T-helper 2 cell treated with Interferon-gamma antibody and Interleukin-4, amounts not matched to agents 5 μg/mL and 100 μg/mL, for 36 hours (primary cell): ENCODE data around the gene LDLRAD4.
A peak's percentile ranks its signal among the peaks of the same experiment; 100 is the strongest.

Experiments
- DNase-seq: peaks from one replicate; pipeline ENCODE4 v3.0.0; 2021; ENCODE audit warnings: low spot score
- H3K27ac Mint-ChIP-seq: one replicate; pipeline ENCODE4 v1.8.0; 2021; ENCODE audit warnings: mild to moderate bottlenecking, mixed read lengths
- H3K27me3 Mint-ChIP-seq: one replicate; pipeline ENCODE4 v1.8.0; 2021; ENCODE audit warnings: low read depth, mixed read lengths
- H3K36me3 Mint-ChIP-seq: one replicate; pipeline ENCODE4 v1.8.0; 2021; ENCODE audit warnings: low read depth, mixed read lengths
- H3K4me1 Mint-ChIP-seq: one replicate; pipeline ENCODE4 v1.8.0; 2021; ENCODE audit warnings: low read depth, mixed read lengths
- H3K4me3 Mint-ChIP-seq: one replicate; pipeline ENCODE4 v1.8.0; 2022; ENCODE audit warnings: mild to moderate bottlenecking, moderate library complexity, mixed read lengths
- H3K9me3 Mint-ChIP-seq: one replicate; pipeline ENCODE4 v1.8.0; 2021; ENCODE audit warnings: mixed read lengths

Gene LDLRAD4

GRCh38 chr18:13422541-13423147 lies 204.1 kb downstream of the LDLRAD4 start:
- no peak overlapping the region for H3K4me3 Mint-ChIP-seq
- H3K4me1 Mint-ChIP-seq = peaks cover 39% of the 10 kb centered on the region
- H3K27me3 Mint-ChIP-seq = no peaks in the 10 kb centered on the region
- H3K9me3 Mint-ChIP-seq = no peaks in the 10 kb centered on the region
- no peak for DNase-seq
- H3K27ac Mint-ChIP-seq = peak overlapping the region; percentile 81
- H3K36me3 Mint-ChIP-seq = peaks cover 1% of the 10 kb centered on the region

GRCh38 chr18:13423352-13423751 lies 204.8 kb downstream of the LDLRAD4 start:
- Mint-ChIP-seq H3K4me1 (peaks cover 44% of the 10 kb centered on the region), H3K27me3 (no peaks in the 10 kb centered on the region), H3K9me3 (no peaks in the 10 kb centered on the region), H3K36me3 (peaks cover 1% of the 10 kb centered on the region), H3K4me3 (no peak overlapping the region), H3K27ac (no peak overlapping the region)
- no peak for DNase-seq

GRCh38 chr18:13424363-13424762 lies 205.8 kb downstream of the LDLRAD4 start:
- no peak for DNase-seq
- peaks cover 1% of the 10 kb centered on the region for H3K36me3 Mint-ChIP-seq
- no peak overlapping the region for H3K4me3 Mint-ChIP-seq
- H3K27ac Mint-ChIP-seq = no peak overlapping the region
- H3K9me3 Mint-ChIP-seq = no peaks in the 10 kb centered on the region
- no peaks in the 10 kb centered on the region for H3K27me3 Mint-ChIP-seq
- peaks cover 52% of the 10 kb centered on the region for H3K4me1 Mint-ChIP-seq

GRCh38 chr18:13425357-13426091 lies 207.0 kb downstream of the LDLRAD4 start:
- peaks cover 52% of the 10 kb centered on the region for H3K4me1 Mint-ChIP-seq
- H3K9me3 Mint-ChIP-seq = no peaks in the 10 kb centered on the region
- H3K27ac Mint-ChIP-seq = no peak overlapping the region
- no peak for DNase-seq
- H3K4me3 Mint-ChIP-seq = peak overlapping the region; percentile 32
- H3K27me3 Mint-ChIP-seq = no peaks in the 10 kb centered on the region
- peaks cover 1% of the 10 kb centered on the region for H3K36me3 Mint-ChIP-seq

- H3K9me3 Mint-ChIP-seq = no peaks in the 10 kb centered on the region
- H3K4me3 Mint-ChIP-seq = no peak overlapping the region
- H3K27ac Mint-ChIP-seq = no peak overlapping the region
- H3K27me3 Mint-ChIP-seq = no peaks in the 10 kb centered on the region
- DNase-seq = no peak
- peaks cover 1% of the 10 kb centered on the region for H3K36me3 Mint-ChIP-seq
- H3K4me1 Mint-ChIP-seq = peaks cover 41% of the 10 kb centered on the region
Measured at GRCh38 chr18:13427354-13427753, 208.8 kb downstream of the LDLRAD4 start.

GRCh38 chr18:13428319-13428718 lies 209.8 kb downstream of the LDLRAD4 start:
- Mint-ChIP-seq H3K4me1 (peaks cover 36% of the 10 kb centered on the region), H3K36me3 (no peaks in the 10 kb centered on the region), H3K27ac (peak overlapping the region; percentile 38), H3K27me3 (no peaks in the 10 kb centered on the region), H3K9me3 (no peaks in the 10 kb centered on the region), H3K4me3 (no peak overlapping the region)
- no peak for DNase-seq

GRCh38 chr18:13429016-13429415 lies 210.5 kb downstream of the LDLRAD4 start:
- Mint-ChIP-seq H3K27me3 (no peaks in the 10 kb centered on the region), H3K4me1 (peaks cover 40% of the 10 kb centered on the region), H3K36me3 (no peaks in the 10 kb centered on the region), H3K9me3 (no peaks in the 10 kb centered on the region), H3K4me3 (no peak overlapping the region), H3K27ac (no peak overlapping the region)
- DNase-seq = no peak

- Mint-ChIP-seq H3K9me3 (no peaks in the 10 kb centered on the region), H3K27me3 (no peaks in the 10 kb centered on the region), H3K36me3 (no peaks in the 10 kb centered on the region), H3K4me3 (no peak overlapping the region), H3K27ac (no peak overlapping the region), H3K4me1 (peaks cover 35% of the 10 kb centered on the region)
- no peak for DNase-seq
Measured at GRCh38 chr18:13429884-13430510, 211.4 kb downstream of the LDLRAD4 start.

- H3K9me3 Mint-ChIP-seq = no peaks in the 10 kb centered on the region
- no peaks in the 10 kb centered on the region for H3K36me3 Mint-ChIP-seq
- H3K4me3 Mint-ChIP-seq = no peak overlapping the region
- no peak overlapping the region for H3K27ac Mint-ChIP-seq
- peaks cover 32% of the 10 kb centered on the region for H3K4me1 Mint-ChIP-seq
- H3K27me3 Mint-ChIP-seq = no peaks in the 10 kb centered on the region
- no peak for DNase-seq
Measured at GRCh38 chr18:13430663-13431062, 212.1 kb downstream of the LDLRAD4 start.

- DNase-seq = no peak
- H3K4me3 Mint-ChIP-seq = no peak overlapping the region
- no peaks in the 10 kb centered on the region for H3K9me3 Mint-ChIP-seq
- no peaks in the 10 kb centered on the region for H3K36me3 Mint-ChIP-seq
- no peaks in the 10 kb centered on the region for H3K27me3 Mint-ChIP-seq
- H3K4me1 Mint-ChIP-seq = peaks cover 37% of the 10 kb centered on the region
- H3K27ac Mint-ChIP-seq = no peak overlapping the region
Measured at GRCh38 chr18:13431886-13432285, 213.3 kb downstream of the LDLRAD4 start.

GRCh38 chr18:13433125-13433524 lies 214.6 kb downstream of the LDLRAD4 start:
- Mint-ChIP-seq H3K36me3 (no peaks in the 10 kb centered on the region), H3K4me3 (no peak overlapping the region), H3K27ac (no peak overlapping the region), H3K4me1 (peaks cover 43% of the 10 kb centered on the region), H3K27me3 (no peaks in the 10 kb centered on the region), H3K9me3 (no peaks in the 10 kb centered on the region)
- DNase-seq = no peak

- Mint-ChIP-seq H3K27me3 (no peaks in the 10 kb centered on the region), H3K36me3 (no peaks in the 10 kb centered on the region), H3K27ac (no peak overlapping the region), H3K4me1 (peaks cover 43% of the 10 kb centered on the region), H3K9me3 (no peaks in the 10 kb centered on the region), H3K4me3 (no peak overlapping the region)
- no peak for DNase-seq
Measured at GRCh38 chr18:13433685-13434084, 215.1 kb downstream of the LDLRAD4 start.

GRCh38 chr18:13434854-13435253 lies 216.3 kb downstream of the LDLRAD4 start:
- H3K36me3 Mint-ChIP-seq = no peaks in the 10 kb centered on the region
- H3K9me3 Mint-ChIP-seq = no peaks in the 10 kb centered on the region
- no peak overlapping the region for H3K4me3 Mint-ChIP-seq
- peaks cover 49% of the 10 kb centered on the region for H3K4me1 Mint-ChIP-seq
- no peaks in the 10 kb centered on the region for H3K27me3 Mint-ChIP-seq
- H3K27ac Mint-ChIP-seq = no peak overlapping the region
- no peak for DNase-seq

- Mint-ChIP-seq H3K36me3 (no peaks in the 10 kb centered on the region), H3K27ac (no peak overlapping the region), H3K4me1 (peaks cover 52% of the 10 kb centered on the region), H3K9me3 (no peaks in the 10 kb centered on the region), H3K4me3 (no peak overlapping the region), H3K27me3 (no peaks in the 10 kb centered on the region)
- DNase-seq = peak; percentile 34
Measured at GRCh38 chr18:13435586-13436333, 217.2 kb downstream of the LDLRAD4 start.
